HG03159 (cell line): ENCODE measurements around the gene SLC7A6OS.
A peak's percentile ranks its signal among the peaks of the same experiment; 100 is the strongest.

ENCODE experiments used
- ATAC-seq: cut with Tn5 transposase; IDR thresholded peaks from one replicate; pipeline ENCODE4 v1.9.1; 2021; ENCODE audit warnings: mild to moderate bottlenecking, moderate library complexity; ENCODE audit not compliant: unreplicated experiment

SLC7A6OS gene

GRCh38 chr16:68282064-68282452, 28.7 kb downstream of the SLC7A6OS start:
- ATAC-seq: no peak

DNA sequence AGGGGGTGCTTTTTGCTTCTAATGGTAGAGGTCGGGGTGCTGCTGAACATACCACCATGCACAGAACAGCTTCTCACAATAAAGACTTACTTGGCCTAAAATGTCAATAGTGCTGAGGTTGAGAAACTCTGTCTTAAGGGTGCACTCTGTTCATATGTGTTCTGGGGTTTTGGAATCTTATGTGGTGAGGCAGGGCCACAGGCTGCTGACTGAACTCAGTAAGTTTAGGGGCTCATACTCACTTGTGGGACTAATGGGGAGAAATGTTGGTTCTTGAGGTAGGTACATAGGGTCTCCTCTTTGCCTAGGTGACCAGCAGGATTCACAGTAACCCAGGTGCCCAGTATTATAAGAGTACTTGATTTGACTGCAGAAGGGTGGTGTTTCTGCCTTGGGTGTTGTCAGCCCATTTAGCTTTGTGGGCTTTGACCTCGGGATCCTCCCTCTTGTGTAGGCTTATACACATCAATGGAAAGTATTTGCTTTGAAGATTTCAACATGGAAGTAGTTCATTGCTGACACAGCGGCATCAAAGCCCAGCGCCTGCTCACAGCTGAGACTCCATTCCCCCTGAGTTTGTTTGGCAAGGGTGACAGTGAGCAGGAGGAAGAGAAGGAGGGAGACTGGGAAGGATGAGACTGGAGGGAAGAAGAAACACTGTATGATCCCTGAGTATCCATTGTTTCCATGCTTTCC, 29.2 kb downstream of the SLC7A6OS start:
- no peak for ATAC-seq

- ATAC-seq: no peak
Measured at GRCh38 chr16:68279726-68280558, 30.8 kb downstream of the SLC7A6OS start.

GRCh38 chr16:68276223-68276622, 34.5 kb downstream of the SLC7A6OS start:
- no peak for ATAC-seq

GRCh38 chr16:68275611-68276191, 35.0 kb downstream of the SLC7A6OS start:
- ATAC-seq: peak; percentile 51

- ATAC-seq: no peak
Measured at GRCh38 chr16:68274441-68274840, 36.3 kb downstream of the SLC7A6OS start.

- no peak for ATAC-seq
Measured at GRCh38 chr16:68273896-68274295, 36.9 kb downstream of the SLC7A6OS start.

- ATAC-seq: no peak
Measured at GRCh38 chr16:68273459-68273858, 37.3 kb downstream of the SLC7A6OS start.

DNA sequence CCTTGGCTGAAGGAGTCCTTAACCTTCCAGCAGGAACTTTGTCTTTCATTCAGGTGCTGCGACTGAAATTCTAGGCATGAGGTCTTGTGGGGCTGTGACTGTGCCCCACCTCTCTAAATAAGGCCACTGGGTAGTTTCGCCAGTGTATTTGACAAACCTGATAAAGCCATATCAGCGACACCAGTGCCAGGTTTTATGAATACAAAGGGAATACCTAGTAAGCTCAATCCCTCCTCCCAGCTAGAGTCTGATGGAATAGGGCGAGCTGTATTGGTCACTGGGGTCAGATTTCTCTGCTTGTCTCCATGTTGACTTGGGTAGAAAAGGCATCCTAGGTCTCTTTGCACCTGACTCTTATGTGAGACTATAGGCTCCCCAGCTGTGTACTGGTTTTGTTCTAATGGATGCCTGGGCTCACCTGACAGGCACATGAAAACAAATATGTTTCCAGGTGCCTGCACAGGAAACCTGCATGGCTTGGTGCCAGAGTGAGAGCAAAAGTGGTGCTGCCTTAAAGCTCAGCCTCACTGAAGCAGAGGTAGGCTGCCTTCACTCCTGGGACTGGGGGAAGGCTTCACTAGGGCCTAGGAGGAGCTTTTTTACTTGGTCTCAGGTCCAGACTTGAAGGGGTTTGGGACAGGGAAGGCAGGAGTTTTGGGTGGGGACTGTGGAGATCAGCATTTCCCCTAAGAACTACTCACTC, 38.1 kb downstream of the SLC7A6OS start:
- no peak for ATAC-seq

GRCh38 chr16:68270353-68270752, 40.4 kb downstream of the SLC7A6OS start:
- no peak for ATAC-seq

DNA sequence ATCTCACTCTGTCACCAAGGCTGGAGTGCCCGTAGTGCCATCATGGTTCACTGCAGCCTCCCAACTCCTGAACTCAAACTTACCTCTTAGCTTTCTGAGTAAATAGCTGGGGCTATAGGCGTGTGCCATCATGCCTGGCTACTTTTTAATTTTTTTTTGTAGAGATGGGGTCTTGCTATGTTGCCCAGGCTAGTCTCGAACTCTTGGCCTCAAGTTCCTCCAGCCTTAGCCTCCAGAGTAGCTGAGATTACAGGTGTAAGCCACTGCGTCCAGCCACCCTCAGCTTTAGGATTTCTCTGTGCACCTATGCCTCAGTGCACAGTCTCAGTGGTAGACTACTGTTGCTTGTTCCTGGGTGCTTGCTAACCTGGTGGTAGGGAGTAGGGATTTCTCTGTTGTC, 41.0 kb downstream of the SLC7A6OS start:
- ATAC-seq: no peak

GRCh38 chr16:68267612-68268405, 42.9 kb downstream of the SLC7A6OS start:
- ATAC-seq: no peak

DNA sequence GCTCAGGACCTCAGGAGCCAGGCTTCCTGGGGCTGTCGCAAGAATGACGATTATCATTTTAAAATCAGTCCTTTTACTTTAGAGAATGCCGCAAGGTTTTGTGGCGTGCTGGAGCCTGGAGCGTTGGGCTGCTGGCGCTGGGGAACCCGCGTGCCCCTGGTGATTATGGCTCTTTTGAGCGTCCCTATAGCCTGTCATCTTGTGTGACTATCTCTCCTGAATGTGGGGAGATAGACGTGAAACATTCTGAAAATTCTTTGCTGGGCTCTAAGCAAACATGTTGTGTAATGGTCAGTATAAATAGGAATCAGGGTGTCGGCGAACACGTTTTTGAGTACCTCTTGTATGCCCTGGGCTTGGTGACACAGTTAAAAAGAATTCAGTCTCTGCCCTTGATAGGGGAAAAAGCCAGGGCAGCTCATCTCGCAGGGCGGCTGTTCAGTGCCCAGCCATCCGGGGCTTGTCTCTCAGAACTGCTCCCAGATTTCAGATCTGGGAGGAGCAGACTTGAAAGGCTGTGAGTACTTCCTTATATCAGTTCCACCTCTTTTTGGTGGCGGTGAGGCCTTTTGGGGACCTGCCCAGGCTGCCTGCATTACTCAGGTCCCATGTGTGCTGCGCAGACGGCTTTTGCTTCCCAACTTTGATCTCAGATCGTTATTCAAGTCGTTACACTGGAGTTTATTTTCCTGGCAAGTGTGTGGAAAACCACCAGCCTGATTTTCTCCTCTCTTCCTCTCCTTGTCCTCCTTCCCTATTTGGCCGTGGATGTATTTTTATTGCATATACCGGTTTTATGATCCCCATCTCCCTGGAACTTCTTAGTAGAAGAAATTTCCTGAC, 45.4 kb downstream of the SLC7A6OS start:
- peak; percentile 7 for ATAC-seq

DNA sequence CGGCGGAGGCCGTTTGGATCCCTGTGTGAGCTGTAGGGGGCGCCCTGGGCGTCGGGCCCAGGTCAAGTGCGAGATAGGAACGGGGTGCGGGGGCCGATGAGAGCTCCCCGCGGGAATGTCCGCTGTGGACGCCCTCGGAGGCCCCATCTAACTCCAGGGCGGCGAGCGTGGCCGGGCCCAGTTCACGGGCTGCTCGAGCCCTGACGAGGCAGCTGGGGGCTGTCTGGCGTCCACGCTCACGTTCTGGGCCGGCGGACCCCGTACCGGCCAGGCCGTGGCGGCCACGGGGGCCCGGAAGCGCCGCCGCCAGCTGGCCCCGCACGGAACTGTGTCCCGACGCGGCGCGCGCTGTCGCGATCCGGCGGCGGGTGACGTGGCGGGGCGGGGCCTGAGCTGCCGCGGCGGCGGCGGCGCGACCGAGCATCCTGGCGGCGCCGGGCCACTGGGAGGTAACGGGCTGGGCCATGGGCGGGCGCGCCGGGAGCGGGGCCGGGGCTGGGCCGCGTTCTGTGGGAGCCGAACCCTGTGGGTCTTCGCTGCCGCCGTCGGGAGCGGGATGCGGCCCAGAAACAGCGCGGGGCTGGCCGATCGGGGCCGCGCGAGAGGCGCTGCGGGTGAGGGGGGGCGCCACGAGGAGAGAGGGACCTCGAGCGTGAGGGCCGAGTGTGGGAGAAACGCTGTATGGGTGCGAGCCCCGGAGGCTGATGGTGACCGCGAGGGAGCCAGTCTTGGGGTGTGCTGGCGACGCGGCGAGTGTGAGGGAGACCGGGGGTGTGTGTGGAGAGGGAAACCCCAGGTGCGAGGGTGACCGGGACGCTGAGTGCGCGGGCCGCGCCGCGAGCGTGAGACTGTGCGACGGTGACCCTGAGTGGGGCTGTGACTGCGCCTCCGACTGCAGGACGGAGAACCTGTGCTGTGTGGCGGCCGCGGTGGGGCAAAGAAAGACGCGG, 46.3 kb downstream of the SLC7A6OS start, which contains the start of gene SLC7A6:
Gene SLC7A6, plus strand, starts transcription at position 399 of the 950 bp plus-strand sequence. CDS start 10,201 bp downstream, outside the sequence.
- ATAC-seq: peak; percentile 58

GRCh38 chr16:68263559-68264127, 47.1 kb downstream of the SLC7A6OS start:
- no peak for ATAC-seq

- no peak for ATAC-seq
Measured at GRCh38 chr16:68259007-68259825, 51.5 kb downstream of the SLC7A6OS start.
